ENCODE results near the gene MTA1. TPM values are rescaled to one million over a fixed set of nuclear protein-coding genes. Genes with fewer than 3 reads are reported as not detected.

The MTA1 gene
- total RNA-seq, 1 donor from 2014 or later = 201 TPM

- intact Hi-C loops (cut with micrococcal nuclease) = no loop called here
- DNase-seq = peak; percentile 86
- peak; percentile 6 for ATAC-seq
Observed at GRCh38 chr14:105468621-105469241, 49.1 kb downstream of the MTA1 start.

DNA sequence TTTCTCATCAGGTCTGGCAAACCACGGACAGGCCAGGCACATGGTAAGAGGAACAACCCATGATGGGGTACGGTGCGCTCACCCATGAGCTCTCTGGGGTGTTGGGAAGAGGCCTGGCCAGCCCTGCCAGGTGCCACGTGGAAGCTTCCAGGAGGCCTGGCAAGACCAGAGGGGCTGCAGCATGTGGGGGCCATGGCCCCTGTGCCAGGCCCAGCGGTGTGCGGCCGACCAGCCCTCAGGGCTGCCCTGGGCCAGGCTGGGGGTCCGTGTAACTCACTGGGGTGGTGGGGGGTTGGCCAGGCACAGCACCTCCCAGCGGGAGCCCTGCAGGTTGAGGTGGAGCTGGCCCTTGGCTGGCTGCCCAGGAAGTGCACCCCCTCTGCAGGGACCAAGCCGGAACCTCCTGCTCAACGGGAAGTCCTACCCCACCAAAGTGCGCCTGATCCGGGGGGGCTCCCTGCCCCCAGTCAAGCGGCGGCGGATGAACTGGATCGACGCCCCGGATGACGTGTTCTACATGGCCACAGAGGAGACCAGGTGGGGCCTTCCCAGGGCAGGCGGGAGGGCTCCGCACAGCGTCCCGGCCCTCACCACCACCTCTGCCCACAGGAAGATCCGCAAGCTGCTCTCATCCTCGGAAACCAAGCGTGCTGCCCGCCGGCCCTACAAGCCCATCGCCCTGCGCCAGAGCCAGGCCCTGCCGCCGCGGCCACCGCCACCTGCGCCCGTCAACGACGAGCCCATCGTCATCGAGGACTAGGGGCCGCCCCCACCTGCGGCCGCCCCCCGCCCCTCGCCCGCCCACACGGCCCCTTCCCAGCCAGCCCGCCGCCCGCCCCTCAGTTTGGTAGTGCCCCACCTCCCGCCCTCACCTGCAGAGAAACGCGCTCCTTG lies 50.1 kb downstream of the MTA1 start:
- DNase-seq (peak; percentile 69), ATAC-seq (no peak)
- intact Hi-C loops (cut with micrococcal nuclease) = no loop called here

DNA sequence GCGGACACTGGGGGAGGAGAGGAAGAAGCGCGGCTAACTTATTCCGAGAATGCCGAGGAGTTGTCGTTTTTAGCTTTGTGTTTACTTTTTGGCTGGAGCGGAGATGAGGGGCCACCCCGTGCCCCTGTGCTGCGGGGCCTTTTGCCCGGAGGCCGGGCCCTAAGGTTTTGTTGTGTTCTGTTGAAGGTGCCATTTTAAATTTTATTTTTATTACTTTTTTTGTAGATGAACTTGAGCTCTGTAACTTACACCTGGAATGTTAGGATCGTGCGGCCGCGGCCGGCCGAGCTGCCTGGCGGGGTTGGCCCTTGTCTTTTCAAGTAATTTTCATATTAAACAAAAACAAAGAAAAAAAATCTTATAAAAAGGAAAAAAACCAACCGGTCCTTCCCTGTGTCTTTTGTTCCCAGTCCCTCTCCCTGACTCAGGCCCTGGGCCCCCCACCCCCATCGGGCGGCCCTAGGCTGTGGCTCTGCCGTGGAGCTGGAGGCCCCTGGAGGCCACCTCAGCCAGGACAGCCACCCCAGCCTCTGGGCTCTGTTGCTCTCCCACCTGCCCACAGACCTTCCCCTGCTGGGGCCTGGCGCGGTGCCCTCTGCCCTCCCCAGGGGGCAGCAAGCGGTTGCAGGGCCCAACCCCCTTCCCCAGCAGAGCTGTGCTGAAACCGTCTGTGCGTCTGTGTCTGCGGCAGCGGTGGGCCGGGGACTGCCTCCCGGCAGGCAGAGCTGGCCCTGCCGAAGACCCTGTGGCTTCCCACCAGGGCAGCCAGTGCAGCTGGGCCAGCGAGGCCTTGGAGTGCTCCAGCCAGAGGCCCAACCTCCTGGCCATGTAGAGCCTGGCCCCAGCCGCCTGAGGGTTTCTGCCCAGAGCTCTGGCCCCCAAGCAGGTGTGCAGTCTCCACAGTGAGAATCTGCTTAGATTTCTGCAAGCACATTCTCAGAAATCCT lies 51.0 kb downstream of the MTA1 start:
- no peak for ATAC-seq
- DNase-seq = peak; percentile 66
- intact Hi-C loops (cut with micrococcal nuclease) = no loop called here

GRCh38 chr14:105471297-105471821 lies 51.7 kb downstream of the MTA1 start:
- intact Hi-C loops (cut with micrococcal nuclease) = no loop called here
- DNase-seq = peak; percentile 88
- peak; percentile 16 for ATAC-seq

DNA sequence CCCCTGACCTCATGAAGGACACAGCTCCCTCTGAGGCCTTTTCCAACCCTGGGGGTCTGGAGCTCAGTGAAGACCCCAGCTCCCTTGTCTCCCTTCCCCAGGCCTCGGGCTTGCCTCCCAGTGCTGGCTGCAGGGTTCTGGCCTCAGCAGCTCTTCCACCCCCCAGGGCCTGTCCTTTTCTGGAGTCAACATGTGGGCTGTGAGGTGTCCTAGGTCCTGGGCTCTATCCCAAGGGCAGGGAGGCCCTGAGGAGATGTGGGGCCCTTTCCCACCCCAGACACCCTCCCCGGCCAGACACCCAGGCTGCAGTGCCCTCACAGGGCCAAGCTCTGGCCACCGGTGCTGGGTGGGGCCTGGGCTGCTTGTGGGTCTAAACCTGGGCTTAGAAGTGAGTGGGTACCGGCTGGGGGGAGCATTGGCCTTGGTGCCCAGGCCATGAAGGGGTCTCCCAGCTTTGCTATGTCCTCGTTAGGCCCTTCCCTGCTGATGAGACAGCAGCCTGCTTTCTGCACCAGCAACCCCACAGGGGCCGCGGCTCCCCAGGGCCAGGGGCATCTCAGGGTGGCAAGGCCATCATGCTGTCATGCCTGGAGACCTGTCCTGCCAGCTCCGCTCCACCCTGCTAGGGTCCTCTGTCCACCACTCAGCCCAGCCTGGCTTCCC lies 52.3 kb downstream of the MTA1 start:
- ATAC-seq = peak; percentile 23
- peak; percentile 79 for DNase-seq
- intact Hi-C loops (cut with micrococcal nuclease) = no loop called here

DNA sequence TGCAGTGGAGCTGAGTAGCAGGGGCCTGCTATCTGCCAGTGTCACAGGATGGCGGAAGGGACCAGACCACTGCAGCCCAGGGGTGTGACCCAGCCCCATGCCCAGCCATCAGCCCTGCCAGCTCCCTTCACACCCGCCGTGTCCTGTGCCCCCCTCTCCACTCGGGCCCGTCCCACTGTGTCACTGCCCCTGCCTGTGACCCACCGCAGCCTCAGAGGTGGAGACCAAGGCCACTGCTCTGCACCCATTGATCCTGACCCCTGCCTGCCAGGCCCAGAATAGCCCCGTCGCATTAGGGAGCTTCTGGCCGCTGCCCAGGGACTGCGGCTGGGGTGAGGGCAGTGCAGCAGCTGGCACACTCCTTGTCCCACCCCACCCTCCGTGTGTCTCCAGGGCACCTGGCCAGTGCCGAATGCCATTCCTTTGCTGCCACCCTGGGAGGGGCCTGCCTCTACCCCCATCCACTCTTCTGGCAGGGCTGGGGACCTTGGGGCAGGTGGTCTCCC lies 52.9 kb downstream of the MTA1 start:
- intact Hi-C loops (cut with micrococcal nuclease) = no loop called here
- ATAC-seq (peak; percentile 35), DNase-seq (peak; percentile 92)

DNA sequence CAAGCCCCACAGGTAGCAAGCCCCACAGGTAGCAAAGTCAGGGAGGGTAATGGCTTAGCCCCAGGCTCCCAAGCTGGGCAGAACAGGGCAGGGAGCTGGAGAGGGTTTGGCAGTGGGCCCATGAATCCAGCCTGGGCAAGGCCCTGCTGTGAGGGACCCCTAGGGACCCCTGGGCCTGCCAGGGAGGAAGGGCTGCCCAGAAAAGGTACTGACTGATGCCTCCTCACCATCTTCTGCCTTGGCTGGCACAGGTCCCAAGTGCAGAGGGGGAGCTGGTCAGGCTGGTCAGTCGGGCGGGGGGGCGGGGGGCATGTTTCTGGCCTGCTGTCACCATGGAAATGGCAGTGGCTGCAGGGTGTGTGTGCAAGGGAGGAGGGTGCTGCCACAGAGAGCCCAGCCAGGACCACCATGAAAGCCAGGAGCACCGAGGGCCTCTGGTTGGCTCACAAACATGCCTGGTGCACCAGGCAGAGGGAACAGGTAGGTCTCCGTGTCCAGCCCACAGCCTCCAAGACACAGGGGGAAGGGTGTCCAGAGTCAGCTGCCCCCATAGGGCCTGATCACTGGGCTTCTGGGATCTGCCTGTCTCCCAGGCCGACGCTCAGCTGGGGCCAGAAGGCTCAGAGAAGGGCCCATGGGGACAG lies 53.5 kb downstream of the MTA1 start:
- intact Hi-C loops (cut with micrococcal nuclease) = no loop called here
- peak; percentile 68 for DNase-seq
- ATAC-seq = no peak

GRCh38 chr14:105473677-105474482 lies 54.3 kb downstream of the MTA1 start:
- DNase-seq (peak; percentile 98), ATAC-seq (peak; percentile 47)
- intact Hi-C loops (cut with micrococcal nuclease) = no loop called here

DNA sequence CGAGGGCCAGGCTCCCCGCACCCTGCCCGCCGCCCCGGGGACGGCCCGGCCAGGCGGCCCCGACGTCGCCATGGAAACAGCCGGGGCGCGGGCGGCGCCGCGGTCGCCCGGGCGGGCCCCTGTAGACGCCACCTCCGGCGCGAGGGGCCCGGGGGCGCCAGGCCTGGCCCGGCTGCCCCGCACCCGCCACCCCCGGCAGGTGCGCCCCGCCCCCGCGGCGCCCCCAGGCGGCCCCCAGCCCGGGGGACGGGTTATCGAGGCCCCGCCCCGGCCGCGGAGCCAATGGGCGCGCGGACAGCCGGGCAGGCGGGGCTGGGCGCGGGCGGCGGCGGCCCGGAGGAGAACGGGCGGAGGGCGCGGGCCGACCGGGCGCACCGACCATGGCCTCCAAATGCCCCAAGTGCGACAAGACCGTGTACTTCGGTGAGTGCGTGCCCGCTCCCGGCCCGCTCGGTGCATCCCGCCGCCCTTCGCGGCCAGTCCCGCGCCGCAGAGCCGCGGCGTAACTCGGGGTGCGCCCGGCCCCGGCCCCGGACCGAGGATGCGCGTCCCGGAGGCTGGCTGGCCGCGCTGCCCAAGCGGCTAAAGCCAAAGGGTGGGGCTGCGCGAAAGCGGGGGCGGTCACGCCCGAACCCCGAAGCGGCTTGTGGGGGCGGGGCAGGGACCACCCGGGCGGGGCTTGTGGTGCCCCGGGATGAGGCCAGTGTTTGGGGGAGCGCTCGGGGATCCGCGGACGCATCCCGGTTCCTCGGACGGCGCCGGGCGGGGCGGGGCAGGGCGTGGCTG lies 55.0 kb downstream of the MTA1 start, which contains the start of gene CRIP2:
TSS of gene CRIP2 (plus strand) at position 339 of the 786 bp plus-strand sequence. CDS start at position 381, 42 bp downstream.
- intact Hi-C loops (cut with micrococcal nuclease) = no loop called here

GRCh38 chr14:105475269-105476096 lies 55.9 kb downstream of the MTA1 start:
- intact Hi-C loops (cut with micrococcal nuclease) = no loop called here
- ATAC-seq (peak; percentile 0), DNase-seq (peak; percentile 76)

More for the DNA sequence above, 55.0 kb downstream of the MTA1 start, which contains the start of gene CRIP2:
- peak; percentile 7 for ATAC-seq
- DNase-seq = peak; percentile 88

- ATAC-seq = peak; percentile 1
- DNase-seq = peak; percentile 84
- intact Hi-C loops (cut with micrococcal nuclease) = no loop called here
Observed at GRCh38 chr14:105476097-105476830, 56.6 kb downstream of the MTA1 start.

DNA sequence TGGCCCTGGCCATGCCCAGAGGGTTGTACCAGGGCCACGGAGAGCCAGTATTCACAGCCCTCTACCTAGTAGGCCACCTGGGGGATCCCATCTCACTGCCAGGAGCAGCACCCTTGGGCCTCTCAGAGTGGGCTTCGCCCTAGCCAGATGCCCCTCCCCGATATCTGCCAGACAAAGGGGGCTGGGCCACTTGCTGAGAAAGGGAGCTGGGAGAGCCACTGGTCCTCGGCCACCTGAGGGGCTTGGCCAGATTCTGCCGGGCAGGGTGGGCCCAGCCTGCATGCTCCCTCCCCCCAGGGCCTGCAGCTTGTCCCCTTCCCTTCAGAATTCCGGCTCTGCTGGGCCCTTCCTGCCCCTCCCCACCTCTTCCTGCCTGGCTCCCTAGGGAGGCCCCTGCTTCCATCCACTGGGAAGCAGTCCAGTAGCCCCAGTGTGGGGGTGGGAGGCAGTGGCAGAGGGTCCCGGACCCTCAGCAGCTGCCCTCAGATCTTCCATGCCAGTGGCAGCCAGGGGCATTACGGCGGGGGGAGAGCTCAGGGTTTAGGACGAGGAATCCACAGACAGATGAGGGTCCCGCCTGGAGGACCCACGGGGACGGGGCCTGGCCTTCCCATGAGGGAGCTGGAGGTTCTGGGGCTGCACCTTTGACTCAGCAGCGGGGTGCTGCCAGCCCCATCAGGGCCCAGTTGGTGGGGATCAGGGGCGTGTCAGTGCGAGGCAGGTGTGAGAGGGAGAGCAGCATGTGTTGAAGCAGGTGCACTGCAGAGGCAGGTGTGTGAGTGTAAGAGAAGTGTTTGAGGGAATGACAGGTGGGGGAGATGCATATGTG lies 57.4 kb downstream of the MTA1 start:
- no peak for ATAC-seq
- peak; percentile 66 for DNase-seq
- intact Hi-C loops (cut with micrococcal nuclease) = no loop called here

GRCh38 chr14:105477660-105478397 lies 58.2 kb downstream of the MTA1 start:
- DNase-seq (no peak), ATAC-seq (no peak)
- intact Hi-C loops (cut with micrococcal nuclease) = no loop called here

All from left ventricle myocardium superior (tissue), 1 donor.